Frontal cortex (tissue), 4 donors: Measurements from ENCODE around the gene ARFGEF3. TPM values are rescaled to one million over a fixed set of nuclear protein-coding genes. Genes with fewer than 3 reads are reported as not detected.
A peak's percentile ranks its signal among the peaks of the same experiment; 100 is the strongest.

Experiments used
- DNase-seq, 2 donors: peaks; one replicate each; pipeline ENCODE4 v3.0.0; 2012; ENCODE audit warnings: low spot score in 2 of 2
- FAIRE-seq: peaks from 2 replicates; lab custom pipeline; 2012; peaks lifted over from hg19 to GRCh38; lab: Jason Lieb, UNC
- total RNA-seq: library from RNA; depleted of rRNA; stranded (reverse); fragments of >200 nt; gene quantifications from one replicate; pipeline ENCODE4 v1.2.3, GENCODE V29; 2014
- donor health status: control.
- donor health status: control.
- donor health status: control.

ARFGEF3 gene
- total RNA-seq, 1 donor from 2014 or later, result 37.1 TPM

- DNase-seq, result no peak
- no peak for FAIRE-seq
Observed at GRCh38 chr6:138234363-138234762, 72.6 kb downstream of the ARFGEF3 start.

DNA sequence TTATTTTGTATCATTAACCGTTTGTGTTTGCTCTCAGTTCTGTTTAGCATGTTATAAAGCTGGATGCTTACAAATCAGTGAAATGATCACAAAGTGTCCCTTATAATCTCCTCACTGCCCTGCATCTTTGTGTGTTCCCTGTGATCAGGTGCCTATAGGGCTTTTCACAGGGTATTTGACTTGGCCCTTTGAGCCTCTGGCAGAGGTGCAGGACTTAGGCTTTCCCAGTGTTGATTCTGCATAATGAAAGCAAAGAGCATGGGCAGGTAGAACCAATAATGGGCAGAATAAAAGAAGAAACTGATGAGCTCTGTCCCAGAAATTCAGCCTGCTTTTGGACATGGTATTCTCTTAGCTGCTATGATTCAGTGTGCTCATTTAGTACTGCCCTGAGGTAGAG, 73.5 kb downstream of the ARFGEF3 start:
- FAIRE-seq (no peak), DNase-seq (no peak)

DNA sequence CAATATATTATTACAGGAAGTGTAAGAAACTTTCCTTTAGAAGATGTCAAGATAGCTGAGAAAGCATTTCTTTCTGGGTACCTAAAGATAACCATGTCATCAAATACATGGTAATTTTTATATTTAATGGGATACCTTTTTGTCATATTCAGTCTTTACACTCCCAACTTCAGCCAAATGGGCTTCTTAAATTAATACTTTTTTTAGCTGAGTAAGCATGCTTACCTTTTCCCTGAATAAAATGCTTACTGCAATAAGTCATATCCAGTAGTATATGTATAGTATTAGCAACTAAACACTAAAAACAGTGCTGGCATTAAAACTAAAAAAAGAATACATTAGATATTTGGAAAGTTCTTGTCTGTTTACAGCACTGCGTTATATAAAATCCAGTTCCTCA, 74.0 kb downstream of the ARFGEF3 start:
- FAIRE-seq (no peak), DNase-seq (no peak)

DNA sequence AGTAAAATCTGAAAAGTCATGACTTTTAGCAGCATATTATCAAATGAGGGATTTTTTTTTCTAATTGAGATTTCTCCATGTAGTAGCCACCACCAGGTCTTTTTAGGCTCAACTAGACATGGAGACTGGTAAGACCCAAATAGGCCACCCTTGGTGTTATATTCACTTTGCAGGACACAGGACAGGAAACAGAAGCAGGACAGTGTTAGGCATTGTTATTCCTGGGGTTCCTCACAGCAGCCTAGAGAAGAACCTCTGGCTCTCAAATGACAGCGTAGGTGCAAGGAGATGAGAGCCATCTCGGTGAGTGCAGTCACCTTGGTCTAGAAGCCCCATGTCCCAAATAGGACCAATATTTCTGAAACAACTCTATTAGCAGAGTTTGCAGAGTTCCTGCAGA, 75.7 kb downstream of the ARFGEF3 start:
- no peak for DNase-seq
- FAIRE-seq, result no peak

GRCh38 chr6:138238368-138238767, 76.6 kb downstream of the ARFGEF3 start:
- no peak for FAIRE-seq

GRCh38 chr6:138239774-138240173, 78.0 kb downstream of the ARFGEF3 start:
- DNase-seq, result no peak
- no peak for FAIRE-seq

More at GRCh38 chr6:138238368-138238767, 76.6 kb downstream of the ARFGEF3 start:
- DNase-seq, result no peak

- DNase-seq, result no peak
- no peak for FAIRE-seq
Observed at GRCh38 chr6:138240476-138241245, 78.9 kb downstream of the ARFGEF3 start.

DNA sequence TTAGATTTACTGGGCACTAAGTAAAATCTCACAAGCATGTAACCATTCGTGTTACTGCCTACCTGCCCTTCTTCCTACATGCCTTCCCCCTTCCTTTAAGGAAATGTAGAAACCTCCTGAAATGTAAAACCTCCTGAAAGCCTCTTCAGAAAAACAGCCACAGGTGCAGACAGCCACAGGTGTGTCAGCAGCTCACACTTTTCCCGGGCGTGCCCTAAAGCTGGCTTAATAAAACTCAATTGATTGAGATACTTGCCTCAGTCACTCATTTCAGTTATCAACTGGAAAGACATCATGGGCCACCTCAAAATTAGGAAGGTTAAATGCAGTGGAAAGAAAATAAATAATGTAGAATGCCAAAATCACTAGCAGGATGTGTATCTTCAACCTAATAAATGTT, 79.6 kb downstream of the ARFGEF3 start:
- no peak for FAIRE-seq
- DNase-seq, result no peak

DNA sequence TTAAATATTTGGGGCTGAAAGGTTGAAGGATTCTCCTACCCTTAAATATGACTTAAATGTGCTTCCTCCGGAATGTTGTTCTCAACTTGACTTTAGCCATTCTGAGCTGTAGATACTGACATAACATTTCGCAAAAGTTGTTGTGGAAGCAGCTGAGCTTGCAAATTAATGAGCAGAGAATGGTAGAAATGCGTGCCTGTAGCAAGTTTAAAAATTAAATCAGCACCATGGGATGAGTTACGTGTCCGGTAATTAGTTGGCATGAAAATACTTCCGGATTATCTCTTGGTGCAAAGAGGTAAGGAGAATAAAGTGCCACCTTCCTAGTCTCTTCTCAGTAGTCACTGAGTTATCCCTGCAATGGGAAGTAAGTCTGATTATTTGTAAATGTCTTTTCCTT, 80.2 kb downstream of the ARFGEF3 start:
- FAIRE-seq (no peak), DNase-seq (no peak)

DNA sequence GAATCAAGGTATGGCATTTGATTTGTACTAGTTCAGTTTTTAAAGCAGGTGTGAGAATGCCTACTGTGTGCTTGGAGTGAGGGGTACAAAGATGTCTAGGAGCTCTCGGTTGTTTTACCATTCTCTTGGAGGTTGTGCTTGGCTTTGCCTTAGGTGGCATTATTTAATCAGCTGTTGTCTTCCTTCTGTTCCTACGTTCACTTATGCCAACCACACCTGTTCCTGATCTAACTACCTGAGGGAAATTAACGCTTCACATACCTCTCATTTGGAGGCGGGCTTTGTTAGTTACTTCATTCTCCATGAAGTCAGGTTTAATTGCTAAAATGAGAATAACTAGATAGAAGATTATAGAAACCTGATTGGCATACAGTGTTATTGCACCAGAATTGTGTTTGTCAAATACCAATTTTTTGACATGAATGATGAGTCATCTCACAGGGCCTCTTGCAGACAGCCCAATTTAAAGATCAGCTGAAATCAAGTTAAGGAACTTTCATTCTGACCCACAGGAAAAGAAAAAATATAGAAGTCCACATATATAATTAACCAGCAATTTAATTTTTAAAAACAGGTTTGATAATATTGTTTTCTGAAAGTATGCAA, 81.4 kb downstream of the ARFGEF3 start:
- DNase-seq (no peak), FAIRE-seq (no peak)

- no peak for DNase-seq
- FAIRE-seq, result no peak
Observed at GRCh38 chr6:138245751-138246150, 84.0 kb downstream of the ARFGEF3 start.

- DNase-seq (no peak), FAIRE-seq (no peak)
Observed at GRCh38 chr6:138246650-138247440, 85.1 kb downstream of the ARFGEF3 start.

- DNase-seq (no peak), FAIRE-seq (no peak)
Observed at GRCh38 chr6:138248011-138248410, 86.3 kb downstream of the ARFGEF3 start.

DNA sequence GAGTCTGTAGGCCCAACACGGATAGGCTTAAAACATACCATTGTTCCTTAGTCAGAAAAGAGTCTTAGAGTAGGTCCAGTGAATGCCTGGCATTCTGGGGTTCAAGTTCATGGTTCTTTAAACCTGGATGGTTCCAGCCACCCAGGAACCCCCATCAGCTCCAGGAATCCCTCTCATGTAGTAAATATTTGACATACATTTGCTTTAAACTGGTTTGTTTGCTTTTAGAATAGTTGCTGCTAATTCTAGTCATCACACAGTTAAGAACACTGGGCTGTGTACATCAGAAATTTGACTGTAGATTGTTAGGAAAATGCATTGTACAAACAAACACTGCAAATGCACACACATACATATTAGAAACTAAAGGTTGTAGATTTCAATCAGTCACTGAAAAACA, 87.1 kb downstream of the ARFGEF3 start:
- DNase-seq (no peak), FAIRE-seq (no peak)

DNA sequence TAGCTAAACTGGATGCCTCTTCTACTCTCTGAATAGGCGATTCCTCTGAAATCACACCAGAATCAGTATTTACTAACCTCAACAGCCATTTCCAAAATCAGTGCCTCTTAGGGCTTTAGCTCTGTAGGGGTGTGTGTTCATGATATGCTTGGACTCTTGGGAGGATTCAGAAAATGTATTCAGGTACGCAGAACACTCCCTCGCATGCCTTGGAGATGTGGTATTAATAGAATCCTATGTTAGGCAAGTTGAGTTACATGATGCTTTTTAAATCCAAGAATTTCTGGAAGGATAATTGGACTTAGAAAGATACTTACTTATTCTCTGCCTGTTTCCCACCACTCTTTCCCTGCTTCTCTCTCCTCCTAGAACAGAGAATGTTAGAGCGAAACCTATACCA, 88.3 kb downstream of the ARFGEF3 start:
- DNase-seq, result no peak
- FAIRE-seq, result no peak

DNA sequence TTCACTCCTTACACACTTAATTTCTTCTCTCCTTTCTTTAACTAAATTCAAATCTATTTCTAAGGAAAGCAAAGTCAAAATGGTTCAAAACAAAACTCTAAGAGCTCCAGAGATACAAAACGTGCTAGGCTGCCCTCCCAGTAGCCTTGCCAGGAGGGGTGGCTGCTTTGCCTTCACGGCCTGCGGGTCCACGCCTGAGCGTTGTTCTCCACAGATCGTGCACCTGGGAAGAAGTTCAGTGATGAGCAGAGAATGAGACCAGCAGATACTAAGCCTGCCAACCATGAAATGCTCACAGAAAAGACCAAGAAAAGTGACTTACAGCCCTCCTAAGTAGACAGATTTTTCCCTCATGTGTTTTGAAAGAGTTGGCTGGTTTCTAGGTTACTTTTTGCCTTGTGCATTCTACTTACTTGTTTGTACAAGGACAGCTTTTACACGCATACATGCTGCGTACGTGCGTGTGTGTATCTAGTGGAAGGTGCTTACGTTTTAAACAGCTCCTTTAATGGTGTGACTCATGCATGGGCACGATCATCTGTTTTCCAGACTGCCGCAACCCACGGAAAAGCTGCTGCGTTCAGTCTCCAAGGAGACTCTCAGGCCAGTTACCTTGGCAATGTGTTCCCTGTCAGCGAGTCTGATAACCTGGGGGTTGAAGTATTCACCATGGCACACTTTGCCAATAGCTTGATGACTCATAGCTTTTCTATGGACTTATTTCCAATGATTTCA, 88.9 kb downstream of the ARFGEF3 start:
- FAIRE-seq (no peak), DNase-seq (peak in 1 of 2 donors; percentile 32)

- no peak for FAIRE-seq
- DNase-seq, result no peak
Observed at GRCh38 chr6:138253731-138254130, 92.0 kb downstream of the ARFGEF3 start.

- DNase-seq (no peak), FAIRE-seq (no peak)
Observed at GRCh38 chr6:138255443-138255842, 93.7 kb downstream of the ARFGEF3 start.

GRCh38 chr6:138257638-138258040, 95.9 kb downstream of the ARFGEF3 start:
- no peak for FAIRE-seq
- DNase-seq, result no peak

- DNase-seq, result no peak
- no peak for FAIRE-seq
Observed at GRCh38 chr6:138258197-138258596, 96.5 kb downstream of the ARFGEF3 start.
